ENCODE data around the gene LZIC. TPM values are rescaled to one million over a fixed set of nuclear protein-coding genes. Genes with fewer than 3 reads are reported as not detected.

LZIC gene
- total and polyA plus RNA-seq, 9 of the 15 experiments (the other 6 are each of a cell fraction or from before 2014, with no cell fraction given): 32.9 to 109 (median 61.7) TPM

DNA sequence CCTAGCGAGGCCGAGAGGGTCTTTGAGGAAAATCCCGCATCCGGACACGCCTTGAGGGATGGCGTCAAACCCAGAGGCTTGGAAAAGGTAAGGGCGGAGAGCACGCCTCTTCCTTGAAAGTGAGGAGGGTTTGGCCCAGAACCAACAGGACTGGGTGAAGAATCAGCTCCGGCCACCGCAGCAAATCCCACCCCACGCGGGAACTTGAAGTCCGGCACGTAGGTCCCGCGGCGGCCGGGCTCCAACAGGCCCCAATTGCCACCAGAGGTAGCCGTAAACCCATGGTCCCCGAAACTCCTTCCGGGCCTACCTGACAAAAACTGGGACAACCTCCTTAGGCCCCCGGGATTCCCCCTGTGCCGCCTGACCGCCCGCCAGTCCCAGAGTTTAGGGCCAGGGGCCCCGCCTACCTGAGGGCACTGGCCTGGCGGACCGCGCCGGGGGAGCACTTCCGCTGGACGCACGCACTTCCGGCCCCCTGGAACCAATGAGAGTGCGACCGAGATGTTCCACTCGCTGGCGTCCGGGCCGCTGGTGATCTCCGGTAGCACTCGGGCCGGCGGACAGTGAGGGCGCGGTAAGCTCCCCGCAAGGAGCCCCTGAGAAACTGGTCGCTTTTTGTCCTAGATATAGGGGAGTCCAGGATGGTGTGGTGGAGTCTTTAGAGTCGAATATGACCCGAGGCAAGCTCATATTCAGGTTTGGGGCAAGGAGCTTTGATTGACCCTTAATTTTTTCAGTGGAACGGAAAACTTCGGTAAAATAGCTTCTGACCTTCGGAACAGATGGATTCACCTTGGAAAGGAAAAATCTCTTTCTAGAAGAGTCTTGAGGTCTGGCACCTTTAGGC lies at the start of gene LZIC, which contains the start of gene NMNAT1 (continued):
- peak; percentile 85 for TF ChIP-seq ZBTB7A (IDR thresholded peaks at IDR 0.05; ENCODE audit: borderline replicate concordance, control insufficient read depth, low read depth, low read length)
- TF ChIP-seq CHCHD3 (CRISPR knock-in tag; IDR thresholded peaks at IDR 0.05): 0 out of 2 replicates have a peak, but pooled peaks have one; percentile 29
- TF ChIP-seq JUND (IDR thresholded peaks at IDR 0.05; ENCODE audit: borderline replicate concordance, low read depth, low read length): peak; percentile 79; the same call in 1 of the 2 replicates
- TF ChIP-seq JUND (tag; IDR thresholded peaks at IDR 0.05; ENCODE audit: borderline replicate concordance, low read depth, low read length): peak; percentile 48; the same call in 2 of the 3 replicates
- peak; percentile 8 for TF ChIP-seq ZNF146 (CRISPR knock-in tag; IDR thresholded peaks at IDR 0.05; ENCODE audit: unreplicated experiment)
- TF ChIP-seq MAFF (IDR thresholded peaks at IDR 0.05; ENCODE audit: low read length): 0 out of 2 replicates have a peak, but pooled peaks have one; percentile 2
- no peak; the same call in none of the 2 replicates for TF ChIP-seq MIER1 (IDR thresholded peaks at IDR 0.05; ENCODE audit: low read depth)
- TF ChIP-seq, protein P1, sequence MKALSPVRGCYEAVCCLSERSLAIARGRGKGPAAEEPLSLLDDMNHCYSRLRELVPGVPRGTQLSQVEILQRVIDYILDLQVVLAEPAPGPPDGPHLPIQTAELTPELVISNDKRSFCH (CRISPR knock-in tag; IDR thresholded peaks at IDR 0.05): no peak
- TF ChIP-seq, protein P1 (tag; IDR thresholded peaks at IDR 0.05): peak; percentile 66; the same call in 1 of the 2 replicates
- TF ChIP-seq SMAD1 (IDR thresholded peaks at IDR 0.05; ENCODE audit: low read depth, low read length, partially characterized antibody): peak; percentile 80
- TF ChIP-seq, protein P2, sequence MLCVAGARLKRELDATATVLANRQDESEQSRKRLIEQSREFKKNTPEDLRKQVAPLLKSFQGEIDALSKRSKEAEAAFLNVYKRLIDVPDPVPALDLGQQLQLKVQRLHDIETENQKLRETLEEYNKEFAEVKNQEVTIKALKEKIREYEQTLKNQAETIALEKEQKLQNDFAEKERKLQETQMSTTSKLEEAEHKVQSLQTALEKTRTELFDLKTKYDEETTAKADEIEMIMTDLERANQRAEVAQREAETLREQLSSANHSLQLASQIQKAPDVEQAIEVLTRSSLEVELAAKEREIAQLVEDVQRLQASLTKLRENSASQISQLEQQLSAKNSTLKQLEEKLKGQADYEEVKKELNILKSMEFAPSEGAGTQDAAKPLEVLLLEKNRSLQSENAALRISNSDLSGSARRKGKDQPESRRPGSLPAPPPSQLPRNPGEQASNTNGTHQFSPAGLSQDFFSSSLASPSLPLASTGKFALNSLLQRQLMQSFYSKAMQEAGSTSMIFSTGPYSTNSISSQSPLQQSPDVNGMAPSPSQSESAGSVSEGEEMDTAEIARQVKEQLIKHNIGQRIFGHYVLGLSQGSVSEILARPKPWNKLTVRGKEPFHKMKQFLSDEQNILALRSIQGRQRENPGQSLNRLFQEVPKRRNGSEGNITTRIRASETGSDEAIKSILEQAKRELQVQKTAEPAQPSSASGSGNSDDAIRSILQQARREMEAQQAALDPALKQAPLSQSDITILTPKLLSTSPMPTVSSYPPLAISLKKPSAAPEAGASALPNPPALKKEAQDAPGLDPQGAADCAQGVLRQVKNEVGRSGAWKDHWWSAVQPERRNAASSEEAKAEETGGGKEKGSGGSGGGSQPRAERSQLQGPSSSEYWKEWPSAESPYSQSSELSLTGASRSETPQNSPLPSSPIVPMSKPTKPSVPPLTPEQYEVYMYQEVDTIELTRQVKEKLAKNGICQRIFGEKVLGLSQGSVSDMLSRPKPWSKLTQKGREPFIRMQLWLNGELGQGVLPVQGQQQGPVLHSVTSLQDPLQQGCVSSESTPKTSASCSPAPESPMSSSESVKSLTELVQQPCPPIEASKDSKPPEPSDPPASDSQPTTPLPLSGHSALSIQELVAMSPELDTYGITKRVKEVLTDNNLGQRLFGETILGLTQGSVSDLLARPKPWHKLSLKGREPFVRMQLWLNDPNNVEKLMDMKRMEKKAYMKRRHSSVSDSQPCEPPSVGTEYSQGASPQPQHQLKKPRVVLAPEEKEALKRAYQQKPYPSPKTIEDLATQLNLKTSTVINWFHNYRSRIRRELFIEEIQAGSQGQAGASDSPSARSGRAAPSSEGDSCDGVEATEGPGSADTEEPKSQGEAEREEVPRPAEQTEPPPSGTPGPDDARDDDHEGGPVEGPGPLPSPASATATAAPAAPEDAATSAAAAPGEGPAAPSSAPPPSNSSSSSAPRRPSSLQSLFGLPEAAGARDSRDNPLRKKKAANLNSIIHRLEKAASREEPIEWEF (CRISPR knock-in tag; IDR thresholded peaks at IDR 0.05): no peak
- TF ChIP-seq, protein P3, sequence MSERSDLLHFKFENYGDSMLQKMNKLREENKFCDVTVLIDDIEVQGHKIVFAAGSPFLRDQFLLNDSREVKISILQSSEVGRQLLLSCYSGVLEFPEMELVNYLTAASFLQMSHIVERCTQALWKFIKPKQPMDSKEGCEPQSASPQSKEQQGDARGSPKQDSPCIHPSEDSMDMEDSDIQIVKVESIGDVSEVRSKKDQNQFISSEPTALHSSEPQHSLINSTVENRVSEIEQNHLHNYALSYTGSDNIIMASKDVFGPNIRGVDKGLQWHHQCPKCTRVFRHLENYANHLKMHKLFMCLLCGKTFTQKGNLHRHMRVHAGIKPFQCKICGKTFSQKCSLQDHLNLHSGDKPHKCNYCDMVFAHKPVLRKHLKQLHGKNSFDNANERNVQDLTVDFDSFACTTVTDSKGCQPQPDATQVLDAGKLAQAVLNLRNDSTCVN (CRISPR knock-in tag; IDR thresholded peaks at IDR 0.05): no peak; the same call in 1 of the 2 replicates
- peak; percentile 55; the same call in 1 of the 2 replicates for TF ChIP-seq E2F3 (CRISPR knock-in tag; IDR thresholded peaks at IDR 0.05)
- no peak for TF ChIP-seq NFIX (CRISPR knock-in tag; IDR thresholded peaks at IDR 0.05; ENCODE audit: low read depth)
- TF ChIP-seq EHMT2 (IDR thresholded peaks at IDR 0.05): peak; percentile 6; the same call in 1 of the 2 replicates
- peak; percentile 85 for TF ChIP-seq ELF2 (CRISPR knock-in tag; IDR thresholded peaks at IDR 0.05)
- no peak for TF ChIP-seq RBM34 (IDR thresholded peaks at IDR 0.05; ENCODE audit: borderline replicate concordance, insufficient read depth, low read length)
- peak; percentile 73; the same call in 1 of the 2 replicates for TF ChIP-seq MXI1 (IDR thresholded peaks at IDR 0.05; ENCODE audit: low read depth, low read length)
- TF ChIP-seq HDAC2 (IDR thresholded peaks at IDR 0.05): no peak
- no peak for TF ChIP-seq BRF1 (IDR thresholded peaks at IDR 0.05; ENCODE audit: borderline replicate concordance, extremely low read depth, insufficient read length)
- no peak for TF ChIP-seq MAFK (IDR thresholded peaks at IDR 0.05; ENCODE audit: low read length)
- TF ChIP-seq ZSCAN32 (CRISPR knock-in tag; IDR thresholded peaks at IDR 0.05): 0 out of 2 replicates have a peak, but pooled peaks have one; percentile 22

Data from K562 (cell line).